NT2/D1 (cell line): ENCODE data around the gene CTNNA2.

ENCODE experiments used
- DNase-seq: peaks from one replicate; pipeline ENCODE4 v3.0.0-alpha.2; 2011; ENCODE audit warnings: low read depth, low spot score
- H3K27me3 ChIP-seq: 2 replicates; pipeline ENCODE4 v1.6.0; 2011; ENCODE audit warnings: mild to moderate bottlenecking; ENCODE audit not compliant: insufficient read length, insufficient read depth
- H3K36me3 ChIP-seq: 2 replicates; pipeline ENCODE4 v1.6.1; 2011; ENCODE audit warnings: mild to moderate bottlenecking, low read length, mixed read lengths; ENCODE audit not compliant: insufficient read depth, insufficient read length
- H3K4me1 ChIP-seq: 2 replicates; pipeline ENCODE4 v1.5.1; 2011; ENCODE audit not compliant: insufficient read depth, insufficient read length
- H3K4me3 ChIP-seq: 2 replicates; pipeline ENCODE4 v1.5.1; 2011; ENCODE audit warnings: low read depth; ENCODE audit not compliant: insufficient read length
- H3K9ac ChIP-seq: 2 replicates; pipeline ENCODE4 v1.6.0; 2011; ENCODE audit warnings: low read depth; ENCODE audit not compliant: insufficient read length
- H3K9me3 ChIP-seq: 2 replicates; pipeline ENCODE4 v1.5.1; 2011; ENCODE audit warnings: mild to moderate bottlenecking, low read length; ENCODE audit not compliant: insufficient read depth
- SUZ12 ChIP-seq: IDR thresholded peaks from 2 replicates; pipeline ENCODE4 v1.6.1; 2011; ENCODE audit not compliant: insufficient read length, insufficient read depth; ENCODE audit errors: extremely low read depth
- YY1 ChIP-seq: IDR thresholded peaks from 2 replicates; pipeline ENCODE4 v1.6.1; 2011; ENCODE audit not compliant: insufficient read length, insufficient read depth
- ZNF274 ChIP-seq: IDR thresholded peaks from 2 replicates; pipeline ENCODE4 v1.6.1; 2011; ENCODE audit warnings: mild to moderate bottlenecking, low read depth, low read length

CTNNA2 gene

GRCh38 chr2:79721966-79722365, 209.1 kb downstream of the CTNNA2 start:
- no peak for DNase-seq
- TF ChIP-seq YY1 = no peak
- no peak for TF ChIP-seq SUZ12
- no peak for TF ChIP-seq ZNF274
- Histone ChIP-seq H3K36me3 (no peaks in the 10 kb centered on the region), H3K9me3 (no peaks in the 10 kb centered on the region), H3K4me3 (no peak overlapping the region), H3K27me3 (no peaks in the 10 kb centered on the region), H3K9ac (no peak overlapping the region), H3K4me1 (no peaks in the 10 kb centered on the region)

- no peaks in the 10 kb centered on the region for H3K4me1 ChIP-seq
- no peaks in the 10 kb centered on the region for H3K9me3 ChIP-seq
- no peak for DNase-seq
- no peaks in the 10 kb centered on the region for H3K27me3 ChIP-seq
- H3K4me3 ChIP-seq = no peak overlapping the region
- H3K36me3 ChIP-seq = no peaks in the 10 kb centered on the region
- TF ChIP-seq ZNF274 (no peak), YY1 (no peak), SUZ12 (no peak)
- H3K9ac ChIP-seq = no peak overlapping the region
Observed at GRCh38 chr2:79723830-79724229, 211.0 kb downstream of the CTNNA2 start.

- Histone ChIP-seq H3K36me3 (no peaks in the 10 kb centered on the region), H3K9ac (no peak overlapping the region), H3K4me3 (no peak overlapping the region), H3K27me3 (no peaks in the 10 kb centered on the region), H3K9me3 (no peaks in the 10 kb centered on the region), H3K4me1 (no peaks in the 10 kb centered on the region)
- no peak for TF ChIP-seq ZNF274
- TF ChIP-seq YY1 = no peak
- no peak for TF ChIP-seq SUZ12
- no peak for DNase-seq
Observed at GRCh38 chr2:79729532-79729931, 216.7 kb downstream of the CTNNA2 start.

- Histone ChIP-seq H3K4me1 (no peaks in the 10 kb centered on the region), H3K9me3 (no peaks in the 10 kb centered on the region), H3K27me3 (no peaks in the 10 kb centered on the region), H3K9ac (no peak overlapping the region), H3K36me3 (no peaks in the 10 kb centered on the region), H3K4me3 (no peak overlapping the region)
- TF ChIP-seq SUZ12 (no peak), ZNF274 (no peak), YY1 (no peak)
- no peak for DNase-seq
Observed at GRCh38 chr2:79734518-79734917, 221.7 kb downstream of the CTNNA2 start.

GRCh38 chr2:79740879-79741443, 228.1 kb downstream of the CTNNA2 start:
- no peak for DNase-seq
- no peaks in the 10 kb centered on the region for H3K27me3 ChIP-seq
- H3K4me3 ChIP-seq = no peak overlapping the region
- H3K4me1 ChIP-seq = no peaks in the 10 kb centered on the region
- H3K36me3 ChIP-seq = no peaks in the 10 kb centered on the region
- H3K9me3 ChIP-seq = no peaks in the 10 kb centered on the region
- H3K9ac ChIP-seq = no peak overlapping the region
- TF ChIP-seq YY1 (no peak), SUZ12 (no peak), ZNF274 (no peak)

- no peak for DNase-seq
- no peak overlapping the region for H3K4me3 ChIP-seq
- no peaks in the 10 kb centered on the region for H3K9me3 ChIP-seq
- no peak overlapping the region for H3K9ac ChIP-seq
- H3K27me3 ChIP-seq = no peaks in the 10 kb centered on the region
- no peaks in the 10 kb centered on the region for H3K36me3 ChIP-seq
- TF ChIP-seq YY1 = no peak
- no peak for TF ChIP-seq ZNF274
- TF ChIP-seq SUZ12 = no peak
- H3K4me1 ChIP-seq = no peaks in the 10 kb centered on the region
Observed at GRCh38 chr2:79750321-79750720, 237.5 kb downstream of the CTNNA2 start.

- Histone ChIP-seq H3K9me3 (no peaks in the 10 kb centered on the region), H3K36me3 (no peaks in the 10 kb centered on the region), H3K4me3 (no peak overlapping the region), H3K4me1 (no peaks in the 10 kb centered on the region), H3K27me3 (no peaks in the 10 kb centered on the region), H3K9ac (no peak overlapping the region)
- DNase-seq = no peak
- TF ChIP-seq YY1 = no peak
- TF ChIP-seq ZNF274 = no peak
- no peak for TF ChIP-seq SUZ12
Observed at GRCh38 chr2:79757526-79757925, 244.7 kb downstream of the CTNNA2 start.

- no peaks in the 10 kb centered on the region for H3K9me3 ChIP-seq
- no peak overlapping the region for H3K4me3 ChIP-seq
- H3K36me3 ChIP-seq = no peaks in the 10 kb centered on the region
- no peak for TF ChIP-seq ZNF274
- no peaks in the 10 kb centered on the region for H3K4me1 ChIP-seq
- H3K27me3 ChIP-seq = no peaks in the 10 kb centered on the region
- DNase-seq = no peak
- no peak overlapping the region for H3K9ac ChIP-seq
Observed at GRCh38 chr2:79758042-79758441, 245.2 kb downstream of the CTNNA2 start.
